HG03108 (cell line): ENCODE results near the gene KRTAP10-2.
"Not testable (repeated sequence)": the region's sequence is repeated elsewhere in the genome, so short reads cannot be mapped to it uniquely, and the experiment has no call there.

Experiments
- ATAC-seq: cut with Tn5 transposase; IDR thresholded peaks from one replicate; pipeline ENCODE4 v1.9.1; 2021; ENCODE audit warnings: moderate library complexity; ENCODE audit not compliant: unreplicated experiment

Gene KRTAP10-2

DNA sequence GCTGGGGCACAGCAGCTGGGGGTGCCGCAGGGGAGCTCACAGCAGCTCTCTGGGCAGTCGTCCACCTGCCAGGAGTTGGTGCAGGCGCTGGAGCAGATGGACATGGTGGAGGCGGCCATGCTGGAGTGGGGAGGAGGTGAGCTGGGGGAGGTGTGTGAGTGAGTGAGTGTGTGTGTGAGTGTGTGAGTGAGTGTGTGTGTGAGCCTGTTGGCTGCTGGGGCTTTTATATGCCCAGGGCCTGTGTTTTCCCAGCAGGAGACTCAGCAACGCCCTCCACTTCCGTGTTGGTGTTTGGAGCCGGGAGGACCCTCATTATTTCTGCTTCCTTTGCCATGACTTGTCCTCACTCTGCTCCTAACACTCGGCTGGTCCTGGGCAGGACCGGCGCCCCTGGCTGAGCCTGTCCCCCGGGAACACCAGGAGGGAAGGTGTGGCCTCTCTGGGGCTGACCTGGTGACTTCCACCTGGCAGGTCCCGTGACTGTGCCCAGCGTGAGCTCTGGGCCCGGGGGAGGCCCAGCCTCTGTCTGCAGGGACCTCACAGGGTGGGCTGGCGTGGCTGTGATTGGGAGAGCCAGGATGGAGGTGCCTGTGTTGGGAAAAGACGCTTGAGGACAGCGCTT, at the start of gene KRTAP10-2:
Gene KRTAP10-2 (minus strand): TSS at position 166 of the 622 bp plus-strand sequence. CDS start 47 bp downstream, at position 119.
- ATAC-seq, result no peak

GRCh38 chr21:44601091-44601490, 49.8 kb upstream of the KRTAP10-2 start:
- not testable (repeated sequence) for ATAC-seq

DNA sequence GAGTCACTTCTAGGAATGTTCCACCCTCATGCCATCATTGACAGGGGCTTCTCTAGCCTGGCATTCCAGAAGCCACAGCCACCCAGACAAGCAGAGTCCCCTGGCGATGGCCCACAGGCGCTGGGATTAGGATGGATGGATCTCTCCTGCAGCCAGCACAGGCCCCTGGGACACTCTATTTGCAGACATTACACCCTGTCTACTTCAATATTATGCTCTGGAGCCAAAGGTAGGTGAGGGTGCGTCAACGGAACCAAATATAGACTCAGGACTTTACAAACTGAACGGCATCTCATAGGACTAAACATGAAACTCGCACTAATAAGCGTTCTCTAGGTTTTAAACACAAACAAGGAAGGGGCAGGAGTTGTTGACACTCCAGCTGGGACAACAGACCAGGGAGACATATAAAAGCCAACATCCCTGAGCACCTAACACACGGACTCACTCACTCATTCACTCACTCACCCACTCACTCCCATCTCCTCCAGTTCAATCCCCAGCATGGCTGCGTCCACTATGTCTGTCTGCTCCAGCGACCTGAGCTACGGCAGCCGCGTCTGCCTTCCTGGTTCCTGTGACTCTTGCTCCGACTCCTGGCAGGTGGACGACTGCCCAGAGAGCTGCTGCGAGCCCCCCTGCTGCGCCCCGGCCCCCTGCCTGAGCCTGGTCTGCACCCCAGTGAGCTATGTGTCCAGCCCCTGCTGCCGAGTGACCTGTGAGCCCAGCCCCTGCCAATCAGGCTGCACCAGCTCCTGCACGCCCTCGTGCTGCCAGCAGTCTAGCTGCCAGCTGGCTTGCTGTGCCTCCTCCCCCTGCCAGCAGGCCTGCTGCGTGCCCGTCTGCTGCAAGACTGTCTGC, 49.0 kb upstream of the KRTAP10-2 start, which contains the start of gene KRTAP10-7:
Gene KRTAP10-7 (plus strand): TSS at position 480 of the 861 bp plus-strand sequence. CDS start 25 bp downstream, at position 505.
- ATAC-seq, result not testable (repeated sequence)

- ATAC-seq, result no peak
Observed at GRCh38 chr21:44599264-44600029, 48.1 kb upstream of the KRTAP10-2 start.

GRCh38 chr21:44598061-44598460, 46.8 kb upstream of the KRTAP10-2 start:
- no peak for ATAC-seq

- no peak for ATAC-seq
Observed at GRCh38 chr21:44596068-44596725, 44.9 kb upstream of the KRTAP10-2 start.

DNA sequence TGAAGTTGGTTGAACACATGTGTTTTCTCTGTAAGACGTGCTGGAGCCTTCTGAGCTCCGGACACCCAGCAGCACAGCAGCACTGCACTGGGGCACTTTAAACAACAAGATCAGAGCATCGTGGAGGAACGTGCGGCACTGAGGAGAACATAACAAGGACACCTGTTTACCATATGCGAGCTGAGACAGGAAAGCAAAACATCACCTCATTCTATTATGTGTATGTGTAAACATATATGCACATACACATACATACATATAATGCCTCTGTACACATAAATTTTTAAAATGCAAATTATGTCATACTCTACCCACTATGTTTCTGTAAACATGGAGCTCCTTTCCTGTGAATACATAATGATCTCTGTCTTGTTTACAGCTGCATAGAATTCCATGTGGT, 44.2 kb upstream of the KRTAP10-2 start:
- no peak for ATAC-seq

GRCh38 chr21:44594406-44594916, 43.2 kb upstream of the KRTAP10-2 start:
- ATAC-seq, result no peak

- no peak for ATAC-seq
Observed at GRCh38 chr21:44593598-44594405, 42.5 kb upstream of the KRTAP10-2 start.

- no peak for ATAC-seq
Observed at GRCh38 chr21:44592446-44593311, 41.4 kb upstream of the KRTAP10-2 start, which contains the start of gene KRTAP10-6. TSS of gene KRTAP10-6 (minus strand) at chr21:44592505. CDS start at chr21:44592484, 21 bp downstream.

GRCh38 chr21:44591801-44592130, 40.5 kb upstream of the KRTAP10-2 start:
- not testable (repeated sequence) for ATAC-seq

- not testable (repeated sequence) for ATAC-seq
Observed at GRCh38 chr21:44590897-44591800, 39.8 kb upstream of the KRTAP10-2 start.

GRCh38 chr21:44590311-44590721, 39.0 kb upstream of the KRTAP10-2 start:
- ATAC-seq, result no peak

DNA sequence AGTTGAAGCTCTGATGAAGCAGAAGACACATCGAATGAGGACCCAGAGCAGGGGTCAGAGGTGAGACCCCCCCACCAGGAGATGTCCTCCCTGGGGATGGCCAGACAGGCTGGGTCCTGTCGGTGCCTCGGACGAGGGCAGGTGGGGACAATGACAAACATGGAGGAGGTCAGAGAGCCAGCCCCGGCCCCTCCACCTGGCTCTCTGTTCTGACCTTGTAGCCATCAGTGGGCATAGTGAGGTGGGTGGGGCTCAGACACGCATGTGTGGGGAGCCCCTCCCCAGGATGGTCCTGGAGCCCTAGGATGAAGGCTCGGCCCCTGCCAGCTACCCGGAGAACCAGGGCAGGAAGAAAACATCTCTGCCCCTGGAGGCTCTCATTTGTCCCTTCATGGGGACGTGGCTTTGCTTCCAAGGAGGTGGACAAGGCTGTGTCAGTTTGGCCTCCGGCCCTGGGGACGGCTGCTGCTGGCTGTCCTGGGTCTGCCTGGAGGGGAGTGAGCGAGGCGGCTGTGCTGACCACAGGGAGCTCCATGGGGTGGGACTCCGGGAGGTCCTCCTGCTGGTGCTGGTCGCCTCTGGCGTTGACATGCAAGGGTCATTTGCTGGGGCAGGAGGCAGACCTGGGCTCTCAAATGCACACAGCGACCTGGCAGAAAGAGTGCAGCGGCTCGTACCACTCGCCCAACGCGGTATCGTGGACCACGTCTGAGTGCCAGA, 38.4 kb upstream of the KRTAP10-2 start:
- ATAC-seq, result no peak

- ATAC-seq, result no peak
Observed at GRCh38 chr21:44589094-44589493, 37.8 kb upstream of the KRTAP10-2 start.

- no peak for ATAC-seq
Observed at GRCh38 chr21:44585892-44586291, 34.6 kb upstream of the KRTAP10-2 start.

GRCh38 chr21:44583800-44584147, 32.5 kb upstream of the KRTAP10-2 start:
- no peak for ATAC-seq
